HCT116 (cell line): ENCODE measurements around the gene TRIM65. TPM values are rescaled to one million over a fixed set of nuclear protein-coding genes. Genes with fewer than 3 reads are reported as not detected.

Source experiments
- ATAC-seq: fragments of 200-7000 bp; cut with Tn5 transposase; 2 replicates; pipeline ENCODE4 v1.9.1; 2020; ENCODE audit warnings: mild to moderate bottlenecking, moderate library complexity
- BruUV-seq: library from RNA; stranded (reverse); fragments of 400-500 nt; replicated peaks from 2 replicates; lab custom pipeline; 2021; lab: Mats Ljungman, UMichigan
- CTCF ChIA-PET: fragments of 300-600 bp; sonication (Branson Sonifier 250); formaldehyde crosslinking; loops from one replicate; lab custom pipeline; 2021; ENCODE audit warnings: antibody characterized with exemption; lab: Charles Lee
- POLR2A ChIA-PET: fragments of 300-600, 350-600 bp; sonication (Branson Sonifier 250); formaldehyde crosslinking; loops from one replicate; lab custom pipeline; 2021; ENCODE audit warnings: antibody characterized with exemption; lab: Charles Lee
- RAD21 ChIA-PET, 2 experiments: fragments of 300-600 bp; sonication (Branson Sonifier 250); formaldehyde crosslinking; loops; one replicate each; lab custom pipeline; 2023; ENCODE audit warnings: low total read pairs in 2 of 2; ENCODE audit not compliant: uncharacterized antibody in 2 of 2, unreplicated experiment in 2 of 2, low non-redundant PET in 1 of 2; lab: Charles Lee
- DNase-seq: peaks from one replicate; pipeline ENCODE4 v3.0.0-alpha.2; 2010; ENCODE audit warnings: low read depth, low spot score
- H2AFZ ChIP-seq: fragments of 200-600 bp; shearing (Covaris generic), sonication (generic); 2 replicates; pipeline ENCODE4 v1.6.1; 2017; ENCODE audit warnings: low read depth, mixed run types, mixed read lengths, antibody characterized with exemption, low read length; ENCODE audit not compliant: poor library complexity, severe bottlenecking
- H3K27ac ChIP-seq: 2 replicates; pipeline ENCODE4 v1.5.1; 2012; ENCODE audit warnings: low read depth, low read length
- H3K27me3 ChIP-seq: fragments of 200-600 bp; sonication (generic); 2 replicates; pipeline ENCODE4 v1.6.1; 2016; ENCODE audit warnings: mixed run types, low read length, mixed read lengths; ENCODE audit not compliant: insufficient read depth
- H3K36me3 ChIP-seq, 2 experiments: fragments of 200-500 bp in 1 of 2; fragments of 200-600 bp in 1 of 2; sonication (Bioruptor generic) in 1 of 2; sonication (generic) in 1 of 2; 2 replicates each; pipeline versions ENCODE4 v1.5.1 to v1.6.1; 2014 to 2016; ENCODE audit warnings: low read length in 2 of 2, inconsistent platforms in 1 of 2, mixed read lengths in 1 of 2, mixed run types in 1 of 2; ENCODE audit not compliant: insufficient read depth in 2 of 2, control insufficient read depth in 1 of 2
- H3K4me1 ChIP-seq, 2 experiments: fragments of 200-600 bp in 1 of 2; sonication (generic) in 1 of 2; 2 replicates each; pipeline versions ENCODE4 v1.5.1 to v1.6.1; 2012 to 2017; ENCODE audit warnings: low read length in 2 of 2, inconsistent platforms in 1 of 2, mild to moderate bottlenecking in 1 of 2, mixed read lengths in 1 of 2, mixed run types in 1 of 2, moderate library complexity in 1 of 2; ENCODE audit not compliant: insufficient read depth in 2 of 2, control insufficient read depth in 1 of 2
- H3K4me2 ChIP-seq: fragments of 200-600 bp; sonication (generic); 2 replicates; pipeline ENCODE4 v1.6.1; 2017; ENCODE audit warnings: mixed run types, low read length, mixed read lengths
- H3K4me3 ChIP-seq, 2 experiments: fragments of 200-600 bp in 1 of 2; sonication (generic) in 1 of 2; replicated peaks in 1 of 2; 2 replicates each; pipeline ENCODE4 v1.5.1; 2011 to 2016; ENCODE audit warnings: low read length in 2 of 2, control low read depth in 1 of 2, low read depth in 1 of 2, mild to moderate bottlenecking in 1 of 2, mixed read lengths in 1 of 2, mixed run types in 1 of 2
- H3K79me2 ChIP-seq: fragments of 200-600 bp; sonication (generic); 2 replicates; pipeline ENCODE4 v1.6.1; 2017; ENCODE audit warnings: mild to moderate bottlenecking, mixed run types, low read length, moderate library complexity, mixed read lengths; ENCODE audit not compliant: insufficient read depth
- H3K9ac ChIP-seq: fragments of 200-600 bp; sonication (generic); 2 replicates; pipeline ENCODE4 v1.6.1; 2016; ENCODE audit warnings: low read length, mixed read lengths
- H3K9me2 ChIP-seq: fragments of 200-600 bp; sonication (generic), shearing (Covaris generic); 2 replicates; pipeline ENCODE4 v1.6.1; 2017; ENCODE audit warnings: mixed run types, mild to moderate bottlenecking, moderate library complexity; ENCODE audit not compliant: insufficient read depth
- H3K9me3 ChIP-seq, 2 experiments: fragments of 200-500 bp in 1 of 2; fragments of 200-600 bp in 1 of 2; sonication (Bioruptor generic) in 1 of 2; sonication (generic) in 1 of 2; 2 replicates each; pipeline ENCODE4 v1.6.1; 2014 to 2017; ENCODE audit warnings: low read length in 2 of 2, mixed read lengths in 2 of 2, inconsistent platforms in 1 of 2, low read depth in 1 of 2, mild to moderate bottlenecking in 1 of 2, mixed run types in 1 of 2, moderate library complexity in 1 of 2; ENCODE audit not compliant: control insufficient read depth in 1 of 2, insufficient read depth in 1 of 2
- H4K20me1 ChIP-seq: fragments of 200-600 bp; sonication (generic), shearing (Covaris generic); 2 replicates; pipeline ENCODE4 v1.6.1; 2017; ENCODE audit warnings: mixed run types, mild to moderate bottlenecking, moderate library complexity; ENCODE audit not compliant: insufficient read depth
- ATF3 ChIP-seq: IDR thresholded peaks from 2 replicates; pipeline ENCODE4 v1.6.1; 2012
- CBX3 ChIP-seq: IDR thresholded peaks from 2 replicates; pipeline ENCODE4 v1.6.1; 2012; ENCODE audit warnings: low read depth
- CEBPB ChIP-seq: IDR thresholded peaks from 2 replicates; pipeline ENCODE4 v1.6.1; 2012; ENCODE audit warnings: low read depth
- EGR1 ChIP-seq: IDR thresholded peaks from 2 replicates; pipeline ENCODE4 v1.6.1; 2012; ENCODE audit warnings: low read depth
- ELF1 ChIP-seq: IDR thresholded peaks from 2 replicates; pipeline ENCODE4 v1.6.1; 2012; ENCODE audit warnings: low read depth, borderline replicate concordance
- EZH2phosphoT487 ChIP-seq: fragments of 200-600 bp; IDR thresholded peaks from 2 replicates; pipeline ENCODE4 v1.6.1; 2018; ENCODE audit warnings: antibody characterized with exemption, borderline replicate concordance
- FOSL1 ChIP-seq: IDR thresholded peaks from 2 replicates; pipeline ENCODE4 v1.6.1; 2012; ENCODE audit warnings: low read depth
- MAX ChIP-seq: IDR thresholded peaks from 2 replicates; pipeline ENCODE4 v1.6.1; 2012
- POLR2A ChIP-seq: IDR thresholded peaks from 2 replicates; pipeline ENCODE4 v1.7.0; 2011; ENCODE audit warnings: borderline replicate concordance; ENCODE audit not compliant: insufficient read depth, insufficient read length; ENCODE audit errors: extremely low read depth
- RAD21 ChIP-seq: IDR thresholded peaks from 2 replicates; pipeline ENCODE4 v1.6.1; 2012; ENCODE audit warnings: low read depth, mild to moderate bottlenecking
- SIN3A ChIP-seq: IDR thresholded peaks from 2 replicates; pipeline ENCODE4 v1.6.1; 2012; ENCODE audit warnings: low read depth
- SP1 ChIP-seq: IDR thresholded peaks from 2 replicates; pipeline ENCODE4 v1.6.1; 2012; ENCODE audit warnings: low read depth
- TCF7L2 ChIP-seq: IDR thresholded peaks from 2 replicates; pipeline ENCODE4 v1.7.0; 2011; ENCODE audit warnings: borderline replicate concordance, inconsistent platforms; ENCODE audit not compliant: insufficient read depth, insufficient read length; ENCODE audit errors: extremely low read depth
- ZBTB33 ChIP-seq: IDR thresholded peaks from 2 replicates; pipeline ENCODE4 v1.6.1; 2011; ENCODE audit warnings: mild to moderate bottlenecking, low read length, moderate library complexity; ENCODE audit not compliant: insufficient replicate concordance; ENCODE audit errors: extremely low read depth
- ZNF274 ChIP-seq: fragments of 200-500 bp; sonication (Bioruptor generic); IDR thresholded peaks from 2 replicates; pipeline ENCODE4 v1.6.1; 2014; ENCODE audit warnings: mild to moderate bottlenecking, low read depth, low read length, inconsistent platforms
- intact Hi-C: fragments of 100-400 bp; cut with micrococcal nuclease; formaldehyde crosslinking; loops from 2 replicates; pipeline ENCODE4 v1.10.0; 2022
- total RNA-seq: library from RNA; stranded (reverse); gene quantifications from one replicate; pipeline ENCODE4 v1.2.1, GENCODE V29; 2021; ENCODE audit not compliant: unreplicated experiment
- TF ChIP-seq, protein P1 (sequence below): IDR thresholded peaks from 2 replicates; pipeline ENCODE4 v1.6.1; 2012; ENCODE audit warnings: low read depth
- TF ChIP-seq, protein P2 (sequence below), 3 experiments: fragments of 200-600 bp in 1 of 3; sonication (generic) in 1 of 3; IDR thresholded peaks in 2 of 3; conservative IDR thresholded peaks in 1 of 3; 2 replicates each; pipeline ENCODE4 v1.5.1; 2012 to 2017; ENCODE audit warnings: low read depth in 2 of 3, low read length in 2 of 3, antibody characterized with exemption in 1 of 3, borderline replicate concordance in 1 of 3, control low read depth in 1 of 3, mild to moderate bottlenecking in 1 of 3, mixed read lengths in 1 of 3, mixed run types in 1 of 3, moderate library complexity in 1 of 3; ENCODE audit not compliant: insufficient read depth in 1 of 3

The TRIM65 gene
- total RNA-seq, 1 experiment from 2014 or later, result 53.0 TPM

GRCh38 chr17:75904749-75905521, 8.2 kb upstream of the TRIM65 start, which contains the start of gene MRPL38:
Gene MRPL38 (minus strand): TSS chr17:75904884. CDS start chr17:75904875, 9 bp downstream.
- intact Hi-C loops, result loop anchor here (1.0 to 10.0 kb wide), 6 partner anchors 22 to 374 kb away; partner anchors contain the start of genes ACOX1, EXOC7, FBF1 and TEN1
- CTCF ChIA-PET, result interaction anchor here (0.7 to 2.8 kb wide), 23 partner anchors 10 to 492 kb away, joined by 3 to 68 read pairs (median 4); partner anchors contain the start of genes CDK3, FBF1, TRIM47 and UBALD2
- TF ChIP-seq EZH2phosphoT487, result no peak
- peak; percentile 100 for TF ChIP-seq RAD21
- TF ChIP-seq CEBPB, result no peak; the same call in 1 of the 2 replicates
- TF ChIP-seq MAX, result peak; percentile 98
- TF ChIP-seq ATF3, result no peak
- TF ChIP-seq ZBTB33, result no peak
- TF ChIP-seq ZNF274, result no peak
- TF ChIP-seq CBX3, result peak; percentile 80
- TF ChIP-seq EGR1, result peak; percentile 89
- TF ChIP-seq TCF7L2, result peak; percentile 51
- peak; percentile 88 for TF ChIP-seq SP1
- peak; percentile 34 for TF ChIP-seq POLR2A
- no peak; the same call in 1 of the 2 replicates for TF ChIP-seq ELF1
- TF ChIP-seq, protein P1, sequence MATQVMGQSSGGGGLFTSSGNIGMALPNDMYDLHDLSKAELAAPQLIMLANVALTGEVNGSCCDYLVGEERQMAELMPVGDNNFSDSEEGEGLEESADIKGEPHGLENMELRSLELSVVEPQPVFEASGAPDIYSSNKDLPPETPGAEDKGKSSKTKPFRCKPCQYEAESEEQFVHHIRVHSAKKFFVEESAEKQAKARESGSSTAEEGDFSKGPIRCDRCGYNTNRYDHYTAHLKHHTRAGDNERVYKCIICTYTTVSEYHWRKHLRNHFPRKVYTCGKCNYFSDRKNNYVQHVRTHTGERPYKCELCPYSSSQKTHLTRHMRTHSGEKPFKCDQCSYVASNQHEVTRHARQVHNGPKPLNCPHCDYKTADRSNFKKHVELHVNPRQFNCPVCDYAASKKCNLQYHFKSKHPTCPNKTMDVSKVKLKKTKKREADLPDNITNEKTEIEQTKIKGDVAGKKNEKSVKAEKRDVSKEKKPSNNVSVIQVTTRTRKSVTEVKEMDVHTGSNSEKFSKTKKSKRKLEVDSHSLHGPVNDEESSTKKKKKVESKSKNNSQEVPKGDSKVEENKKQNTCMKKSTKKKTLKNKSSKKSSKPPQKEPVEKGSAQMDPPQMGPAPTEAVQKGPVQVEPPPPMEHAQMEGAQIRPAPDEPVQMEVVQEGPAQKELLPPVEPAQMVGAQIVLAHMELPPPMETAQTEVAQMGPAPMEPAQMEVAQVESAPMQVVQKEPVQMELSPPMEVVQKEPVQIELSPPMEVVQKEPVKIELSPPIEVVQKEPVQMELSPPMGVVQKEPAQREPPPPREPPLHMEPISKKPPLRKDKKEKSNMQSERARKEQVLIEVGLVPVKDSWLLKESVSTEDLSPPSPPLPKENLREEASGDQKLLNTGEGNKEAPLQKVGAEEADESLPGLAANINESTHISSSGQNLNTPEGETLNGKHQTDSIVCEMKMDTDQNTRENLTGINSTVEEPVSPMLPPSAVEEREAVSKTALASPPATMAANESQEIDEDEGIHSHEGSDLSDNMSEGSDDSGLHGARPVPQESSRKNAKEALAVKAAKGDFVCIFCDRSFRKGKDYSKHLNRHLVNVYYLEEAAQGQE, result no peak
- TF ChIP-seq SIN3A, result peak; percentile 64; the same call in 1 of the 2 replicates
- TF ChIP-seq, protein P2, sequence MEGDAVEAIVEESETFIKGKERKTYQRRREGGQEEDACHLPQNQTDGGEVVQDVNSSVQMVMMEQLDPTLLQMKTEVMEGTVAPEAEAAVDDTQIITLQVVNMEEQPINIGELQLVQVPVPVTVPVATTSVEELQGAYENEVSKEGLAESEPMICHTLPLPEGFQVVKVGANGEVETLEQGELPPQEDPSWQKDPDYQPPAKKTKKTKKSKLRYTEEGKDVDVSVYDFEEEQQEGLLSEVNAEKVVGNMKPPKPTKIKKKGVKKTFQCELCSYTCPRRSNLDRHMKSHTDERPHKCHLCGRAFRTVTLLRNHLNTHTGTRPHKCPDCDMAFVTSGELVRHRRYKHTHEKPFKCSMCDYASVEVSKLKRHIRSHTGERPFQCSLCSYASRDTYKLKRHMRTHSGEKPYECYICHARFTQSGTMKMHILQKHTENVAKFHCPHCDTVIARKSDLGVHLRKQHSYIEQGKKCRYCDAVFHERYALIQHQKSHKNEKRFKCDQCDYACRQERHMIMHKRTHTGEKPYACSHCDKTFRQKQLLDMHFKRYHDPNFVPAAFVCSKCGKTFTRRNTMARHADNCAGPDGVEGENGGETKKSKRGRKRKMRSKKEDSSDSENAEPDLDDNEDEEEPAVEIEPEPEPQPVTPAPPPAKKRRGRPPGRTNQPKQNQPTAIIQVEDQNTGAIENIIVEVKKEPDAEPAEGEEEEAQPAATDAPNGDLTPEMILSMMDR (IDR thresholded peaks at IDR 0.05 in 2 of 3, conservative IDR thresholded peaks at IDR 0.05 in 1 of 3; ENCODE audit: borderline replicate concordance in 1 of 3, insufficient read depth in 1 of 3, low read depth in 2 of 3, low read length in 2 of 3), result peak; percentile 98
- no peak for TF ChIP-seq FOSL1

More at GRCh38 chr17:75904749-75905521, 8.2 kb upstream of the TRIM65 start, which contains the start of gene MRPL38:
- ATAC-seq (peak; percentile 95), DNase-seq (peak; percentile 96)
- H3K27ac ChIP-seq, result peak within 1 kb of the TSS; percentile 80
- no peaks in the 10 kb centered on the region for H3K9me3 ChIP-seq
- POLR2A ChIA-PET, result interaction anchor here (0.6 to 2.7 kb wide), 20 partner anchors 10 to 326 kb away, joined by 3 to 11 read pairs (median 4); partner anchors contain the start of genes ACOX1, CDK3, FBF1 and TEN1
- H3K27me3 ChIP-seq, result no peaks in the 10 kb centered on the region
- peaks cover 15 to 21% of the 10 kb centered on the region in 2 experiments for H3K36me3 ChIP-seq
- TSS peak; percentile 96 for BruUV-seq
- H3K4me1 ChIP-seq, result peaks cover 24 to 36% of the 10 kb centered on the region in 2 experiments
- no peaks in the 10 kb centered on the region for H3K9me2 ChIP-seq
- no peaks in the 10 kb centered on the region for H4K20me1 ChIP-seq
- H3K4me3 ChIP-seq, result peak within 1 kb of the TSS; percentile 88 to 100
- H3K79me2 ChIP-seq, result peaks cover 29% of the 10 kb centered on the region
- peak within 1 kb of the TSS; percentile 98 for H3K9ac ChIP-seq
- RAD21 ChIA-PET, result interaction anchor here (0.6 to 1.4 kb wide), 7 partner anchors 15 to 217 kb away, joined by 3 to 7 read pairs (median 5); partner anchors contain the start of gene CDK3 (in 1 of the 2)
- peak within 1 kb of the TSS; percentile 100 for H3K4me2 ChIP-seq
- H2AFZ ChIP-seq, result peak within 1 kb of the TSS; percentile 80
